ENCODE measurements around the gene LUC7L2.
A peak's percentile ranks its signal among the peaks of the same experiment; 100 is the strongest.
"Not testable (repeated sequence)": the region's sequence is repeated elsewhere in the genome, so short reads cannot be mapped to it uniquely, and the experiment has no call there.

Gene LUC7L2

GRCh38 chr7:139355320-139355719 lies 4.4 kb upstream of the LUC7L2 start:
- no peak for DNase-seq (ENCODE audit: low read depth in 2 of 2)

- DNase-seq (ENCODE audit: low read depth in 2 of 2): not testable (repeated sequence)
Measured at GRCh38 chr7:139357729-139358506, 1.8 kb upstream of the LUC7L2 start.

GRCh38 chr7:139358541-139359365 lies 941 bp upstream of the LUC7L2 start:
- no peak for DNase-seq (ENCODE audit: low read depth in 2 of 2)

- peak; percentile 97 for DNase-seq (ENCODE audit: low read depth in 2 of 2)
Measured at GRCh38 chr7:139360210-139360947, 685 bp downstream of the LUC7L2 start.

GRCh38 chr7:139360948-139361307 lies 1.2 kb downstream of the LUC7L2 start:
- no peak for DNase-seq (ENCODE audit: low read depth in 2 of 2)

GRCh38 chr7:139361523-139361922 lies 1.8 kb downstream of the LUC7L2 start:
- DNase-seq (ENCODE audit: low read depth in 2 of 2): no peak

GRCh38 chr7:139362302-139362701 lies 2.6 kb downstream of the LUC7L2 start:
- DNase-seq (ENCODE audit: low read depth in 2 of 2): no peak

- DNase-seq (ENCODE audit: low read depth in 2 of 2): no peak
Measured at GRCh38 chr7:139362981-139363380, 3.3 kb downstream of the LUC7L2 start.

GRCh38 chr7:139365336-139365735 lies 5.6 kb downstream of the LUC7L2 start:
- DNase-seq (ENCODE audit: low read depth in 2 of 2): no peak

- no peak for DNase-seq (ENCODE audit: low read depth in 2 of 2)
Measured at GRCh38 chr7:139366400-139366799, 6.7 kb downstream of the LUC7L2 start.

GRCh38 chr7:139367438-139368155 lies 7.9 kb downstream of the LUC7L2 start:
- no peak for DNase-seq (ENCODE audit: low read depth in 2 of 2)

- DNase-seq (ENCODE audit: low read depth in 2 of 2): no peak
Measured at GRCh38 chr7:139370301-139370942, 10.7 kb downstream of the LUC7L2 start.

- no peak for DNase-seq (ENCODE audit: low read depth in 2 of 2)
Measured at GRCh38 chr7:139370943-139371313, 11.2 kb downstream of the LUC7L2 start.

GRCh38 chr7:139374246-139374645 lies 14.6 kb downstream of the LUC7L2 start:
- no peak for DNase-seq (ENCODE audit: low read depth in 2 of 2)

- DNase-seq (ENCODE audit: low read depth in 2 of 2): no peak
Measured at GRCh38 chr7:139382439-139382838, 22.7 kb downstream of the LUC7L2 start.

GRCh38 chr7:139384611-139385010 lies 24.9 kb downstream of the LUC7L2 start:
- DNase-seq (ENCODE audit: low read depth in 2 of 2): no peak

GRCh38 chr7:139387594-139387993 lies 27.9 kb downstream of the LUC7L2 start:
- DNase-seq (ENCODE audit: low read depth in 2 of 2): no peak

- DNase-seq (ENCODE audit: low read depth in 2 of 2): no peak
Measured at GRCh38 chr7:139389091-139389490, 29.4 kb downstream of the LUC7L2 start.

GRCh38 chr7:139389774-139390173 lies 30.1 kb downstream of the LUC7L2 start:
- no peak for DNase-seq (ENCODE audit: low read depth in 2 of 2)

- DNase-seq (ENCODE audit: low read depth in 2 of 2): no peak
Measured at GRCh38 chr7:139393621-139394211, 34.0 kb downstream of the LUC7L2 start.

- no peak for DNase-seq (ENCODE audit: low read depth in 2 of 2)
Measured at GRCh38 chr7:139394540-139394939, 34.8 kb downstream of the LUC7L2 start.
